ENCODE measurements around the gene CYBC1.

CYBC1 gene

DNA sequence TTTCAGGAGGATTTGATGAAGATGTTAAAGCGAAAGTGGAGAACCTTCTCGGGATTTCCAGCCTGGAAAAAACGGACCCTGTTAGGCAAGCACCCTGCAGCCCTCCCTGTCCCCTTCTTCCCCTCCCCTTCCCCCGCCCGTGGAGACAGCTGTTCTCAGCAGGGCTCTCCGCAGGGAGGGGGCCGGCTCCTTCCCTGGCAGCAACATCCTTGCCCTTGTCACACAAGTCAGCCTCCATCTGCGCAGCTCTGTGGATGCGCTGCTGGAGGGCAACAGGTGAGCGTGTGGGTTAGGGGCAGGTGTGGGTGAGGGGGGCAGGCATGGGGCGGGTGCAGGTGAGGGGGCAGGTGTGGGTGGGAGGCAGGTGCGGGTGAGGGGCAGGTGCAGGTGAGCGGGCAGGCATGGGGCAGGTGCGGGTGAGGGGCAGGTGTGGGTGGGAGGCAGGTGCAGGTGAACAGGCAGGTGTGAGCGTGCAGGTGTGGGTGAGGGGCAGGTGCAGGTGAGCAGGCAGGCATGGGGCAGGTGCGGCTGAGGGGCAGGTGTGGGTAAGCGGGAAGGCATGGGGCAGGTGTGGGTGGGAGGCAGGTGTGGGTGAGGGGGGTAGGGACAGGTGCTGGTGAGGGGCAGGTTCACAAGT is 9.4 kb downstream of the CYBC1 start:
- Histone ChIP-seq H2AFZ (ENCODE audit: low read length) (no peak overlapping the region), H4K20me1 (ENCODE audit: insufficient read depth, low read length, poor library complexity, severe bottlenecking) (peaks cover 17% of the 10 kb centered on the region), H3K9ac (ENCODE audit: low read depth, low read length, poor library complexity, severe bottlenecking) (no peak overlapping the region), H3K9me2 (replicated peaks; ENCODE audit: low read depth, low read length) (no peaks in the 10 kb centered on the region), H3K79me2 (ENCODE audit: insufficient read depth, low read length) (peaks cover 17% of the 10 kb centered on the region; the same call in 1 of the 2 replicates), H3K9me3 (ENCODE audit: insufficient read depth, low read depth, low read length) (no peaks in the 10 kb centered on the region), H3K27me3 (ENCODE audit: insufficient read depth, low read length, poor library complexity, severe bottlenecking) (no peaks in the 10 kb centered on the region), H3F3A (ENCODE audit: low read depth) (no peaks in the 10 kb centered on the region; the same call in 1 of the 2 replicates), H3K36me3 (ENCODE audit: insufficient read depth, low read length) (peaks cover 23% of the 10 kb centered on the region; the same call in 1 of the 2 replicates), H3K4me1 (ENCODE audit: insufficient read depth, low read length, poor library complexity, severe bottlenecking) (peaks cover 1% of the 10 kb centered on the region), H3K4me2 (ENCODE audit: low read depth, low read length, poor library complexity, severe bottlenecking) (no peak overlapping the region), H3K4me3 (ENCODE audit: low read length, poor library complexity, severe bottlenecking) (no peak overlapping the region)
- TF ChIP-seq EZH2phosphoT487 (IDR thresholded peaks at IDR 0.05; ENCODE audit: borderline replicate concordance) = no peak
- TF ChIP-seq, protein P1, sequence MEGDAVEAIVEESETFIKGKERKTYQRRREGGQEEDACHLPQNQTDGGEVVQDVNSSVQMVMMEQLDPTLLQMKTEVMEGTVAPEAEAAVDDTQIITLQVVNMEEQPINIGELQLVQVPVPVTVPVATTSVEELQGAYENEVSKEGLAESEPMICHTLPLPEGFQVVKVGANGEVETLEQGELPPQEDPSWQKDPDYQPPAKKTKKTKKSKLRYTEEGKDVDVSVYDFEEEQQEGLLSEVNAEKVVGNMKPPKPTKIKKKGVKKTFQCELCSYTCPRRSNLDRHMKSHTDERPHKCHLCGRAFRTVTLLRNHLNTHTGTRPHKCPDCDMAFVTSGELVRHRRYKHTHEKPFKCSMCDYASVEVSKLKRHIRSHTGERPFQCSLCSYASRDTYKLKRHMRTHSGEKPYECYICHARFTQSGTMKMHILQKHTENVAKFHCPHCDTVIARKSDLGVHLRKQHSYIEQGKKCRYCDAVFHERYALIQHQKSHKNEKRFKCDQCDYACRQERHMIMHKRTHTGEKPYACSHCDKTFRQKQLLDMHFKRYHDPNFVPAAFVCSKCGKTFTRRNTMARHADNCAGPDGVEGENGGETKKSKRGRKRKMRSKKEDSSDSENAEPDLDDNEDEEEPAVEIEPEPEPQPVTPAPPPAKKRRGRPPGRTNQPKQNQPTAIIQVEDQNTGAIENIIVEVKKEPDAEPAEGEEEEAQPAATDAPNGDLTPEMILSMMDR (conservative IDR thresholded peaks at IDR 0.05; ENCODE audit: low read length) = no peak

DNA sequence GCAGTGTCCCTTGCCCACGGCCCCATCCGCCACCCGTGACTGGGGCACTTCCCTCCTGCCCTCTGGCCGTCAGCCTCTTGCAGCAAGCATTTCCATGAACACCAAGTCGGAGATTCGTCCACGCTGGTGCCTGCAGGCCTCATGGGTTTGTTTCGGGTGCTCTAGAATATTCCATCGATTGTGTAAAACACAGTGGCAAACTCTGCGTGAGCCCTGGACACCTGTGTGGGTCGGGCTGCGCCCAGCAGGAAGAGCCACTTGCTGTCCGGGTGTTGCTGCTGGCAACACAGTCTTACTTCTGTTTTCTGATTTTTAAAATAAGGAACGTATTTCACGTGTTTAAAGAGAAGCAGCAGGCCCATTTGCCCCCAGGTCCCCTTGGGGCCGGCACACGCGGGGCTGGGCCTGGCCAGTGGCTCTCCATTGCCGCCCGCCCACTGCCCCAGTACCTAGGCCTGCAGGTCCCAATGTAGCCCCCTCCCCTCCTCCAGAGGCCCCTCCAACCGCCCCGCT is 10.0 kb downstream of the CYBC1 start:
- Histone ChIP-seq H2AFZ (ENCODE audit: low read length) (no peak overlapping the region), H4K20me1 (ENCODE audit: insufficient read depth, low read length, poor library complexity, severe bottlenecking) (peaks cover 11% of the 10 kb centered on the region), H3K4me1 (ENCODE audit: insufficient read depth, low read length, poor library complexity, severe bottlenecking) (peaks cover 7% of the 10 kb centered on the region), H3K9ac (ENCODE audit: low read depth, low read length, poor library complexity, severe bottlenecking) (no peak overlapping the region), H3F3A (ENCODE audit: low read depth) (no peaks in the 10 kb centered on the region; the same call in 1 of the 2 replicates), H3K79me2 (ENCODE audit: insufficient read depth, low read length) (peaks cover 11% of the 10 kb centered on the region; the same call in 1 of the 2 replicates), H3K36me3 (ENCODE audit: insufficient read depth, low read length) (peaks cover 23% of the 10 kb centered on the region; the same call in 1 of the 2 replicates), H3K4me3 (ENCODE audit: low read length, poor library complexity, severe bottlenecking) (no peak overlapping the region), H3K9me3 (ENCODE audit: insufficient read depth, low read depth, low read length) (no peaks in the 10 kb centered on the region), H3K9me2 (replicated peaks; ENCODE audit: low read depth, low read length) (no peaks in the 10 kb centered on the region), H3K27me3 (ENCODE audit: insufficient read depth, low read length, poor library complexity, severe bottlenecking) (no peaks in the 10 kb centered on the region), H3K4me2 (ENCODE audit: low read depth, low read length, poor library complexity, severe bottlenecking) (no peak overlapping the region)
- no peak for TF ChIP-seq EZH2phosphoT487 (IDR thresholded peaks at IDR 0.05; ENCODE audit: borderline replicate concordance)
- TF ChIP-seq, protein P1 (conservative IDR thresholded peaks at IDR 0.05; ENCODE audit: low read length) = no peak

DNA sequence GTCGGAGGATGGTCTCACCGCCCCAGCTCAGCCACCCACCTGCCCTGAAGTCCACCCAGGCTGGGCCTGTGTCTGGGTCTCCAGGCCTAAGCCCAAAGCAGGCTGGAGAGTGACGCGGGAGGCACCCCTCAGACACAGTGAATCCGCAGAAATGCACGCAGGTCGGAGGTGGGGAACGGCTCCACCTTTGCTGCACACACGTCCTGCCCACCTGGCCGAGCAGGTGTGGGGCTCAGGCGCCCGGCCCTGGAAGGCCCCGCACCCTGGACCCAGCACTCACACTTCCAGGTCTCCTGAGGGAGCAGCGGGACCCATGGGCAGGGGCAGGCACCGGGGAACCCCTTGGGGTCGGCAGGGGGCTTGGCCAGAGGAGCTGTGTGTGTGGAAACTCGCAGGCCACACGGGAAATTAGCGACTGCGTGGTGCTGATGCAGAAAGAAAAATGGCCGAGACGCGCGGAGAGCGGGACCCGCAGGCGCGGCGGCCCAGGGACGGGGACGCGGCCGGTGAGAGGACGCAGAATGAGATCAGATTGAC is 10.7 kb downstream of the CYBC1 start:
- Histone ChIP-seq H3K9ac (ENCODE audit: low read depth, low read length, poor library complexity, severe bottlenecking) (no peak overlapping the region), H3K27me3 (ENCODE audit: insufficient read depth, low read length, poor library complexity, severe bottlenecking) (no peaks in the 10 kb centered on the region), H3K79me2 (ENCODE audit: insufficient read depth, low read length) (peaks cover 4% of the 10 kb centered on the region; the same call in 1 of the 2 replicates), H3K9me2 (replicated peaks; ENCODE audit: low read depth, low read length) (no peaks in the 10 kb centered on the region), H3K4me3 (ENCODE audit: low read length, poor library complexity, severe bottlenecking) (no peak overlapping the region), H3K36me3 (ENCODE audit: insufficient read depth, low read length) (peaks cover 23% of the 10 kb centered on the region; the same call in 1 of the 2 replicates), H3K4me1 (ENCODE audit: insufficient read depth, low read length, poor library complexity, severe bottlenecking) (peaks cover 12% of the 10 kb centered on the region), H2AFZ (ENCODE audit: low read length) (no peak overlapping the region), H3K9me3 (ENCODE audit: insufficient read depth, low read depth, low read length) (no peaks in the 10 kb centered on the region), H3F3A (ENCODE audit: low read depth) (no peaks in the 10 kb centered on the region; the same call in 1 of the 2 replicates), H3K4me2 (ENCODE audit: low read depth, low read length, poor library complexity, severe bottlenecking) (no peak overlapping the region), H4K20me1 (ENCODE audit: insufficient read depth, low read length, poor library complexity, severe bottlenecking) (peaks cover 10% of the 10 kb centered on the region)
- TF ChIP-seq EZH2phosphoT487 (IDR thresholded peaks at IDR 0.05; ENCODE audit: borderline replicate concordance) = no peak
- TF ChIP-seq, protein P1 (conservative IDR thresholded peaks at IDR 0.05; ENCODE audit: low read length) = no peak
